Upper lobe of left lung (tissue), 6 donors: ENCODE data around the gene LRRC1. TPM values are rescaled to one million over a fixed set of nuclear protein-coding genes. Genes with fewer than 3 reads are reported as not detected.

Experiments
- ATAC-seq, 2 donors: fragments of 200-7000 bp; cut with Tn5 transposase; one replicate each; pipeline ENCODE4 v1.9.1; 2022; ENCODE audit warnings: mild to moderate bottlenecking in 2 of 2, moderate library complexity in 2 of 2; ENCODE audit not compliant: low FRiP score in 2 of 2
- DNase-seq, 2 donors: peaks; one replicate each; pipeline ENCODE4 v3.0.0-alpha.2; 2019 to 2020
- H3K27ac ChIP-seq, 4 donors: fragments of 200-600 bp; sonication (generic); one replicate each; pipeline ENCODE4 v1.5.1; 2016 to 2019
- H3K27me3 ChIP-seq, 4 donors: fragments of 200-600 bp; sonication (generic); one replicate each; pipeline ENCODE4 v1.5.1; 2017 to 2019
- H3K36me3 ChIP-seq, 4 donors: fragments of 200-600 bp; sonication (generic); one replicate each; pipeline ENCODE4 v1.5.1; 2016 to 2019
- H3K4me1 ChIP-seq, 4 donors: fragments of 200-600 bp; sonication (generic); one replicate each; pipeline ENCODE4 v1.5.1; 2018 to 2019
- H3K4me3 ChIP-seq, 4 donors: fragments of 200-600 bp; sonication (generic); one replicate each; pipeline ENCODE4 v1.5.1; 2017 to 2019; ENCODE audit warnings: mild to moderate bottlenecking in 2 of 4, moderate library complexity in 1 of 4
- H3K9me3 ChIP-seq, 4 donors: fragments of 200-600 bp; sonication (generic); one replicate each; pipeline ENCODE4 v1.5.1; 2018 to 2019
- CTCF ChIP-seq, 6 experiments: fragments of 450-650 bp in 4 of 6; fragments of 200-600 bp in 2 of 6; sonication (generic) in 2 of 6; IDR thresholded peaks; one replicate each; pipeline ENCODE4 v1.5.1; 2016 to 2019; ENCODE audit warnings: antibody characterized with exemption in 6 of 6
- EP300 ChIP-seq, 4 donors: sonication (generic); formaldehyde crosslinking; IDR thresholded peaks; one replicate each; pipeline ENCODE4 v1.5.1; 2017; ENCODE audit warnings: antibody characterized with exemption in 4 of 4, control low read depth in 2 of 4
- POLR2A ChIP-seq, 4 donors: fragments of 450-650 bp; IDR thresholded peaks; one replicate each; pipeline ENCODE4 v1.5.1; 2016 to 2017; ENCODE audit warnings: antibody characterized with exemption in 4 of 4, mild to moderate bottlenecking in 2 of 4
- POLR2AphosphoS5 ChIP-seq, 2 donors: sonication (generic); formaldehyde crosslinking; IDR thresholded peaks; one replicate each; pipeline ENCODE4 v1.5.1; 2017; ENCODE audit warnings: antibody characterized with exemption in 2 of 2
- WGBS, 2 donors: methylation state at CpG; one replicate each; pipeline ENCODE4 v1.1.5; 2017 to 2018; 5-methylcytosine and 5-hydroxymethylcytosine counted together
- total RNA-seq, 6 donors: library from RNA; depleted of rRNA in 4 of 6; stranded (reverse); fragments of >200 nt in 4 of 6; gene quantifications; one replicate each; pipeline versions ENCODE4 v1.1.0 to v1.2.1, GENCODE V29; 2016 to 2021
- donor health status: DM: no; HTN: no; CAD: no; lungs with moderate emphysema.
- donor health status: DM: no; HTN: yes; CAD: no; lungs with severe emphysema.

Gene LRRC1
- total RNA-seq, 6 donors from 2014 or later: 10.9 to 31.5 (median 19.4) TPM

DNA sequence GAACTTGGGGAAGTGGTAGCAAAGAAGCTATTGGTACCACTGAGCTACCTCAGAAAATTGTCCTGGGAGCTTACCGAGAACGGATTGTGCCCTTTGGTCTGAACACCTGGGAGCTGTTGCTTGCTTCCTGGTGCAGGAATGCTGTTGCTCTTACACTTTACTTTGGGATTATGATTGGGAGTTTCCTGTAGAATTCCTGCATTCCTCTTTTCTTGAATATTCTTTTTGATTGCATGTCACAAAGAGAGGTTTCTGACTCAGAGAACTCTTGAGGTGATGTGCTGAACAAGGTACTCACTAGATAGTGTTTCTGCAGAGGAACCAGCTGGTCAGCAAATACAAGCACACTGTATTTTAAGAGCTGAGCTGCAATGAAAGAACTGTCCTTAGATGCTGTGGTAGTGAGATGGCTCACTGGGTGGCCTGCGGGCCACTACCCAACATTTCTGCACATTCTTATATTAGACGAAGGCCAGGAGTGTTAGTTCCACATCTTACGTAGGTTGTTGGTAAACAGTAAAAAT, 35.0 kb downstream of the LRRC1 start:
- ATAC-seq (no peak), DNase-seq (no peak)
- TF ChIP-seq CTCF (IDR thresholded peaks at IDR 0.05): no peak
- TF ChIP-seq POLR2A (IDR thresholded peaks at IDR 0.05): no peak
- TF ChIP-seq POLR2AphosphoS5 (IDR thresholded peaks at IDR 0.05): no peak
- no peak for TF ChIP-seq EP300 (IDR thresholded peaks at IDR 0.05)
- Histone ChIP-seq H3K4me3 (no peak overlapping the region), H3K9me3 (no peaks in the 10 kb centered on the region), H3K27ac (no peak overlapping the region), H3K27me3 (no peaks in the 10 kb centered on the region), H3K36me3 (no peaks in the 10 kb centered on the region), H3K4me1 (no peaks in the 10 kb centered on the region)
- WGBS, 2 donors: 87 to 94% methylated on average over 5 of the region's 5 CpGs

DNA sequence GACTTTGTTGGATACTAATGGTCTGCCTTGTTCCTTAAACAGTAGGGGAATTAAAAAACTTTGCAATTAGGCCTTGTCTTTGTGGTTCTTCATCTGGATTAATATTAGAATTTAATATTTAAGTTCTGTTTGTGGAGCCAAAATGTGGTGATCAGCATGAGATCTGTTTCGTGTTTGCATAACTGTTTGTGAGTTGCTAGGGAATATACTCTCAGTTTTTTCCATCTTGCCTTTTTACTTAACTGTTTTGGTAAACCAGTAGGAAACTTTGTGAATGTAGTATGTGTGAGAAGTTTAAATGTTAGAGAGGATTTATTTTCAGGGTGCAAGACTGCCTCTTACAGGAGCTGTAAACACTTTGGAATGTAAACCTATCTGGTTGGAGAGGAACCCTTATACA, 35.6 kb downstream of the LRRC1 start:
- no peak for TF ChIP-seq EP300 (IDR thresholded peaks at IDR 0.05)
- Histone ChIP-seq H3K4me3 (no peak overlapping the region), H3K27me3 (no peaks in the 10 kb centered on the region), H3K27ac (no peak overlapping the region), H3K4me1 (no peaks in the 10 kb centered on the region), H3K36me3 (no peaks in the 10 kb centered on the region), H3K9me3 (no peaks in the 10 kb centered on the region)
- ATAC-seq: no peak
- no peak for DNase-seq
- WGBS, 2 donors: 70 to 100% methylated on average over 1 of the region's 1 CpG

GRCh38 chr6:53831081-53831869, 36.5 kb downstream of the LRRC1 start:
- H3K27me3 ChIP-seq: no peaks in the 10 kb centered on the region
- no peaks in the 10 kb centered on the region for H3K4me1 ChIP-seq
- H3K9me3 ChIP-seq: no peaks in the 10 kb centered on the region
- WGBS, 2 donors: 93 to 96% methylated on average over 5 of the region's 5 CpGs
- DNase-seq: no peak
- ATAC-seq: no peak
- no peaks in the 10 kb centered on the region for H3K36me3 ChIP-seq
- H3K4me3 ChIP-seq: no peak overlapping the region
- no peak overlapping the region for H3K27ac ChIP-seq
- no peak for TF ChIP-seq EP300 (IDR thresholded peaks at IDR 0.05)
- no peak for TF ChIP-seq POLR2AphosphoS5 (IDR thresholded peaks at IDR 0.05)
- no peak for TF ChIP-seq POLR2A (IDR thresholded peaks at IDR 0.05)
- no peak for TF ChIP-seq CTCF (IDR thresholded peaks at IDR 0.05)

GRCh38 chr6:53831936-53832660, 37.3 kb downstream of the LRRC1 start:
- TF ChIP-seq CTCF (IDR thresholded peaks at IDR 0.05) (no peak), POLR2AphosphoS5 (IDR thresholded peaks at IDR 0.05) (no peak), EP300 (IDR thresholded peaks at IDR 0.05) (no peak), POLR2A (IDR thresholded peaks at IDR 0.05) (no peak)
- Histone ChIP-seq H3K27me3 (no peaks in the 10 kb centered on the region), H3K4me1 (no peaks in the 10 kb centered on the region), H3K36me3 (no peaks in the 10 kb centered on the region), H3K9me3 (no peaks in the 10 kb centered on the region), H3K27ac (no peak overlapping the region), H3K4me3 (no peak overlapping the region)
- no peak for DNase-seq
- no peak for ATAC-seq
- WGBS, 2 donors: 93 to 94% methylated on average over 6 of the region's 6 CpGs

DNA sequence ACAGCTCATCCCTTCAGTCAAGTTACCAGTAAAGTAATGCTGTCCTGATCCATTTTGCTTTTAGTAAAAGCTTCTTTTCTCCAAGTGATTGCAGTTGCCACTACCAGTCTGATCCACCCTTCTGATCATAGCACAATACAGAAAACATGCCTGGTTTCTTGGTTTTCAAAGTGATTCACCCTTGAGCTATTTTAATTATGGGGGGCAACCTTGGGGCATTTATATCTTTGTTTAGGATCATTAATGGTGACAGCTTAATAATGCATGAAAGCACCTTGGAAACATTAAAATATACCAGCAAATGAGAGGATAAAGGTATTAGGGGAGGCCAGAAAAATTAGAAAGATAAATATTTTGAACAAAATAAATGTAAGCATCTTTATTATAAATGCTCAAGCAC, 38.4 kb downstream of the LRRC1 start:
- ATAC-seq (no peak), DNase-seq (no peak)
- H3K27me3 ChIP-seq: no peaks in the 10 kb centered on the region
- no peaks in the 10 kb centered on the region for H3K9me3 ChIP-seq
- H3K4me1 ChIP-seq: no peaks in the 10 kb centered on the region
- TF ChIP-seq POLR2A (IDR thresholded peaks at IDR 0.05) (no peak), POLR2AphosphoS5 (IDR thresholded peaks at IDR 0.05) (no peak), CTCF (IDR thresholded peaks at IDR 0.05) (no peak), EP300 (IDR thresholded peaks at IDR 0.05) (no peak)
- no peak overlapping the region for H3K4me3 ChIP-seq
- H3K36me3 ChIP-seq: no peaks in the 10 kb centered on the region
- no peak overlapping the region for H3K27ac ChIP-seq
